ENCODE measurements around the gene GFY.

GFY gene

GRCh38 chr19:49447485-49448431 lies 22.6 kb downstream of the GFY start:
- H3K4me3 ChIP-seq (ENCODE audit: insufficient read depth, low read length, poor library complexity, severe bottlenecking) = no peak overlapping the region
- H3K4me2 ChIP-seq (ENCODE audit: low read depth, low read length, poor library complexity, severe bottlenecking) = no peak overlapping the region
- H3K9ac ChIP-seq (ENCODE audit: low read length) = no peak overlapping the region

DNA sequence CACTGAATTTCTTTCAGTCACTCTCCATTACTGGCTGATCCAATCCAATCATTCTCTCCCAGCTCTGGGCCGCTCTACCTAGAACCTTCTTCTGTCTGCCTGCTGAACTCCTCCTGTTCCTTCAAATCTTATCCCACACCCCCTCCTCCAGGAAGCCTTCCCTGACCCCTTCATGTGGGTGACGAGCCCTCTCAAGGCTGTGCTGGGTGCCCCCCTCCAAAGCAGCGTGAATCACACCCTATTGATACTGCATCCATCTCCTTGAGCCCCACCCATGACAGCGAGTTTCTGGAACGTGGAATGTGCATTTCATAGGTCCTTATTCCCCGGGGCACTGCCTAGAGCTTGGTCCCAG lies 23.2 kb downstream of the GFY start:
- Histone ChIP-seq H3K9ac (ENCODE audit: low read length) (no peak overlapping the region), H3K27ac (ENCODE audit: low read depth, low read length) (no peak overlapping the region), H3K9me2 (replicated peaks; ENCODE audit: insufficient read depth, low read length) (no peaks in the 10 kb centered on the region), H3K4me3 (ENCODE audit: insufficient read depth, low read length, poor library complexity, severe bottlenecking) (no peak overlapping the region), H3K36me3 (ENCODE audit: low read length) (no peaks in the 10 kb centered on the region), H2AFZ (ENCODE audit: low read depth, low read length, severe bottlenecking) (no peak overlapping the region), H3K27me3 (ENCODE audit: low read length) (no peaks in the 10 kb centered on the region), H3F3A (ENCODE audit: insufficient read depth) (peaks cover 20% of the 10 kb centered on the region), H4K20me1 (ENCODE audit: low read depth, low read length) (no peaks in the 10 kb centered on the region), H3K4me2 (ENCODE audit: low read depth, low read length, poor library complexity, severe bottlenecking) (no peak overlapping the region), H3K79me2 (ENCODE audit: insufficient read depth, low read length) (peaks cover 17% of the 10 kb centered on the region), H3K9me3 (ENCODE audit: insufficient read depth, low read length) (no peaks in the 10 kb centered on the region)
- TF ChIP-seq, protein P1, sequence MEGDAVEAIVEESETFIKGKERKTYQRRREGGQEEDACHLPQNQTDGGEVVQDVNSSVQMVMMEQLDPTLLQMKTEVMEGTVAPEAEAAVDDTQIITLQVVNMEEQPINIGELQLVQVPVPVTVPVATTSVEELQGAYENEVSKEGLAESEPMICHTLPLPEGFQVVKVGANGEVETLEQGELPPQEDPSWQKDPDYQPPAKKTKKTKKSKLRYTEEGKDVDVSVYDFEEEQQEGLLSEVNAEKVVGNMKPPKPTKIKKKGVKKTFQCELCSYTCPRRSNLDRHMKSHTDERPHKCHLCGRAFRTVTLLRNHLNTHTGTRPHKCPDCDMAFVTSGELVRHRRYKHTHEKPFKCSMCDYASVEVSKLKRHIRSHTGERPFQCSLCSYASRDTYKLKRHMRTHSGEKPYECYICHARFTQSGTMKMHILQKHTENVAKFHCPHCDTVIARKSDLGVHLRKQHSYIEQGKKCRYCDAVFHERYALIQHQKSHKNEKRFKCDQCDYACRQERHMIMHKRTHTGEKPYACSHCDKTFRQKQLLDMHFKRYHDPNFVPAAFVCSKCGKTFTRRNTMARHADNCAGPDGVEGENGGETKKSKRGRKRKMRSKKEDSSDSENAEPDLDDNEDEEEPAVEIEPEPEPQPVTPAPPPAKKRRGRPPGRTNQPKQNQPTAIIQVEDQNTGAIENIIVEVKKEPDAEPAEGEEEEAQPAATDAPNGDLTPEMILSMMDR (IDR thresholded peaks at IDR 0.05; ENCODE audit: insufficient read depth, low read length, poor library complexity, severe bottlenecking) = no peak
- no peak for TF ChIP-seq EZH2phosphoT487 (conservative IDR thresholded peaks at IDR 0.05; ENCODE audit: low read length)

More at GRCh38 chr19:49447485-49448431, 22.6 kb downstream of the GFY start:
- no peaks in the 10 kb centered on the region for H3K9me2 ChIP-seq (replicated peaks; ENCODE audit: insufficient read depth, low read length)
- H3F3A ChIP-seq (ENCODE audit: insufficient read depth) = peaks cover 14% of the 10 kb centered on the region
- H3K9me3 ChIP-seq (ENCODE audit: insufficient read depth, low read length) = no peaks in the 10 kb centered on the region
- no peaks in the 10 kb centered on the region for H3K36me3 ChIP-seq (ENCODE audit: low read length)
- H3K79me2 ChIP-seq (ENCODE audit: insufficient read depth, low read length) = peaks cover 17% of the 10 kb centered on the region
- H3K27ac ChIP-seq (ENCODE audit: low read depth, low read length) = no peak overlapping the region
- no peak overlapping the region for H2AFZ ChIP-seq (ENCODE audit: low read depth, low read length, severe bottlenecking)
- H3K27me3 ChIP-seq (ENCODE audit: low read length) = no peaks in the 10 kb centered on the region
- TF ChIP-seq, protein P1 (IDR thresholded peaks at IDR 0.05; ENCODE audit: insufficient read depth, low read length, poor library complexity, severe bottlenecking) = no peak
- TF ChIP-seq EZH2phosphoT487 (conservative IDR thresholded peaks at IDR 0.05; ENCODE audit: low read length) = no peak
- H4K20me1 ChIP-seq (ENCODE audit: low read depth, low read length) = no peaks in the 10 kb centered on the region

GRCh38 chr19:49450405-49450804 lies 25.2 kb downstream of the GFY start:
- H3F3A ChIP-seq (ENCODE audit: insufficient read depth) = peaks cover 15% of the 10 kb centered on the region
- H3K27me3 ChIP-seq (ENCODE audit: low read length) = no peaks in the 10 kb centered on the region
- H3K9me2 ChIP-seq (replicated peaks; ENCODE audit: insufficient read depth, low read length) = no peaks in the 10 kb centered on the region
- H3K27ac ChIP-seq (ENCODE audit: low read depth, low read length) = 0 out of 2 replicates have a peak overlapping the region, but pooled peaks have one; percentile 17
- no peak for TF ChIP-seq EZH2phosphoT487 (conservative IDR thresholded peaks at IDR 0.05; ENCODE audit: low read length)
- TF ChIP-seq, protein P1 (IDR thresholded peaks at IDR 0.05; ENCODE audit: insufficient read depth, low read length, poor library complexity, severe bottlenecking) = no peak
- peak overlapping the region; percentile 99 for H3K4me3 ChIP-seq (ENCODE audit: insufficient read depth, low read length, poor library complexity, severe bottlenecking)
- no peak overlapping the region for H2AFZ ChIP-seq (ENCODE audit: low read depth, low read length, severe bottlenecking)
- no peaks in the 10 kb centered on the region for H3K9me3 ChIP-seq (ENCODE audit: insufficient read depth, low read length)
- H3K36me3 ChIP-seq (ENCODE audit: low read length) = no peaks in the 10 kb centered on the region
- peak overlapping the region; percentile 85 for H3K4me2 ChIP-seq (ENCODE audit: low read depth, low read length, poor library complexity, severe bottlenecking)
- H3K79me2 ChIP-seq (ENCODE audit: insufficient read depth, low read length) = peaks cover 30% of the 10 kb centered on the region
- peak overlapping the region; percentile 98 for H3K9ac ChIP-seq (ENCODE audit: low read length)
- no peaks in the 10 kb centered on the region for H4K20me1 ChIP-seq (ENCODE audit: low read depth, low read length)

Measured in SU-DHL-6 (cell line).